Stimulated activated CD4-positive, alpha-beta T cell treated with anti-CD3 and anti-CD28 coated beads, Interleukin-4, amount 100 ng/mL, for 48 hours (primary cell): Measurements from ENCODE around the gene DECR2.
A peak's percentile ranks its signal among the peaks of the same experiment; 100 is the strongest.
"Not testable (repeated sequence)": the region's sequence is repeated elsewhere in the genome, so short reads cannot be mapped to it uniquely, and the experiment has no call there.

Source experiments
- DNase-seq, 2 donors: peaks; one replicate each; pipeline ENCODE4 v3.0.0-alpha.2; 2020; ENCODE audit warnings: low read depth in 2 of 2

The DECR2 gene

DNA sequence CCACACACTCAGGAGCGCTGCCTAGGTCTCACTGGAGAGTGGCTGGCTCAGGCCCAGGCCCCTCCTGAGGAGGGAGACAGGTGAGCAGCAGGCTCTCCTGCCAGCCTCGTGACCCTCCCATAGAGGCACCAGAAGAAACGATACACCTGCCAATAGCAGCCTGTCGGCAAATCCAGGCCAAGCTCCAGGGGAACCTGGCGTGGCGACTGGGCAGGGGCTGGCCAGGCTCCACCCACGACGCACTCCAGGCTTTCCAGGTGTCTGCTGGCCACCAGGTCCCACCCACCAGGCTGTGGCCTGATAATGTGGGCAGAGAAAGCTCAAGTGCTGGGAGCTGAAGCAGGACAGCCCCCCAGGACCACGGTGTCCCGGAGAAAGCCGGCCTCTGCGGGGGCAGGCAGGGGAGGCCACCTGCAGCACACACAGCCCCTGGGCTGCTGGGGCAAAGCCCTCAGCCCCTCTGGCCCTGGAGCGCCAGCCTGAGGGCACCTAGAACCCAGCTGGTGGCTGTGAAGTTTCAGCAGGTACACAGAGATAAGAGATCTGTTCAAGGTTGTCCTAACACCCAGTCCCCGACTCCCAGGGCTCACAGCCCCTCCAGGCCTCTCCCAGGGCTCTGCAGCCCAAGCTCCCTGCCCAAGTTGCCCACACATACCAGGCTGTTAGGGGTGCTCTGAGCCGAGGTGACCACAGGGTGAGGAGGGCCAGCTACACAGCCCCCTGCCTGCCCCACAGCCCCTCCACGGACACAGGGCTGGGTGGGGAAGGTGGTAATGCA lies 22.3 kb upstream of the DECR2 start:
- DNase-seq, result no peak

DNA sequence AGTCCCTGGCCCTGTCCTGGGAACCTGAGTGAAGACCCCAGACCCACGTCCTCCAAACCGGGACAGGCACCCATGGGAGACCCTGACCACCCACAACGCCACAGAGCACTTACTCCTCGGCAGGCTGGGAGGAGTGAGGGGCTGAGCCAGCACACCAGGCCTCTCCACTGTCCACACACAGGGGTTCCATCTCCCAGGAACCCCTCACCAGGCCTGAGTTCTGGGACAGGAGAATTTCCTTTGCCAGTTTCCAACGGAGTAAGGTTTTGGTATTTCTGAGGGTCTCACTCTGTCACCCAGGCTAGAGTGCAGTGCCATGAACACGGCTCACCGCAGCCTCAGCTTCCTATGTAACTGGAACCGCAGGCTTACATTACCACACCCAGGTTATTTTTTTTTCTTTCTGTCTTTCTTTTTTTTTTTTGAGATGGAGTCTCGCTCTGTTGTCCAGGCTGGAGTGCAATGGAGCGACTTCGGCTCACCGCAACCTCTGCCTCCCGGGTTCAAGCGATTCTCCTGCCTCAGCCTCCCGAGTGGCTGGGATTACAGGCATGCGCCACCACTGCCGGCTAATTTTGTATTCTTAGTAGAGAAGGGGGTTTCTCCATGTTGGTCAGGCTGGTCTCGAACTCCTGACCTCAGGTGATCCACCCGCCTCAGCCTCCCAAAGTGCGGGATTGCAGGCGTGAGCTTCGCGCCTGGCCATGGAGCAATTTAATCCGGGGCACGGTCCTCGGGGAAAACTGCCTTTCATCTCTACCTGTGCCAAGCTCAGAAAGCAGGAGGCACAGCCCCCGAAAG lies 21.5 kb upstream of the DECR2 start:
- DNase-seq, result no peak

DNA sequence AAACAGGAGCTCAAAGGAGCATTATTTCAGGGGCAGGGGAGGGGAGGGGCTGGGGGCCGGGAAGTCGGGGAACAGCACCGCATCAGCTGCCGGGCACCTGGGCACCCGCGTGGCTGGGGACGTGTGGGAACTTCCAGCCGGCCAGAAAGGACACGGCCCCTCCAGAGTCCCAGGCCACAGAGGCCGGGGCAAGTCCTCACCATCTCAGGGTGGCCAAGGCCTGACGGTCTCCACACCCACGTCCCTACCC lies 21.0 kb upstream of the DECR2 start:
- no peak for DNase-seq

GRCh38 chr16:381012-381788 lies 20.5 kb upstream of the DECR2 start:
- no peak for DNase-seq

DNA sequence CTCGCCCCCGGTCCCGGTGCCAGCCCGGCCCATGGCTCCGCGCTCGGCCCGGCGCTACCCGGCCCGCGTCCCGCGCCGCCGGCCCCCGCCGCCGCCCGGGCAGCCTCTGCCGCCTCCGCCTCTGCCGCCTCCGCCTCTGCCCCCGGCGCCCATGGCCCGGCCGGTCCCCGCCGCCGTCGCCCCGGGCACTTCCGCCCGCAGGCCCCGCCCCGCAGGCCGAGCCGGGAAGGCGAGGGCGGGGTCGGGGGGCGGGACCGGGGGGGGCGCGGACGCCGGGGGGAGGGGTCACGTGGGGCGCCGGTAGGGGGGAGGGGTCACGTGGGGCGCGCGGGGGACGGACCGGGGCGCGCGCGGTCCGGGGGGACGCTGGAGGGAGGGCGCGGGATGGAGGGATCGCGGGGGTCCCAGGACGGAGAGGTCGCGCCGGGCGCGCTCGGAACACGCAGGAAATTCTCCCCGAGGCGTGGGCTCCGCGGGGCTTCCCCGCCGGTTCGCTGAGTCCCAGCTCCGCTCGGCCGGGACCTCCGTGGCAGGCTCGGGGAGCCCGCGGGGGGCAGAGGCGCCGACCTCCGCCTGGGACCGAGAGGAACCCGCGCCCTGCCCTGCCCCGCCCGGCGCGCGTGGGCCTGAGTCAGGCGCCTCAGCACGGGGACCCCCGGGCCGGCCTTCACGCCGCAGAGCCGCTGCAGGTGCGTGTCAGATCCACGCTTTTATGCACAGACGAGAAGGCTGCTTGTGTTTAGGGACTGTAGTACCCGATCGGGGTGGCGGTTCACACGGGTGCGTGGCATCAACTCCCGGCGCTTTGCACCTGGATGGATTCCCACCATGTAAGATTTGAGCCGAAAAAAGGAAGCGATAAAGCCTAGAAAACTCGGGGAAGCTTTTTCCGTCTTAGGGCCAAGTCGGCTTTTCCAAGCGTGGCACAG lies 19.6 kb upstream of the DECR2 start, which contains the start of gene PGAP6:
Gene PGAP6, minus strand, starts transcription at position 190 of the 929 bp plus-strand sequence. Its CDS starts 157 bp downstream, at position 33.
- DNase-seq, result peak in 1 of 2 donors; percentile 62

DNA sequence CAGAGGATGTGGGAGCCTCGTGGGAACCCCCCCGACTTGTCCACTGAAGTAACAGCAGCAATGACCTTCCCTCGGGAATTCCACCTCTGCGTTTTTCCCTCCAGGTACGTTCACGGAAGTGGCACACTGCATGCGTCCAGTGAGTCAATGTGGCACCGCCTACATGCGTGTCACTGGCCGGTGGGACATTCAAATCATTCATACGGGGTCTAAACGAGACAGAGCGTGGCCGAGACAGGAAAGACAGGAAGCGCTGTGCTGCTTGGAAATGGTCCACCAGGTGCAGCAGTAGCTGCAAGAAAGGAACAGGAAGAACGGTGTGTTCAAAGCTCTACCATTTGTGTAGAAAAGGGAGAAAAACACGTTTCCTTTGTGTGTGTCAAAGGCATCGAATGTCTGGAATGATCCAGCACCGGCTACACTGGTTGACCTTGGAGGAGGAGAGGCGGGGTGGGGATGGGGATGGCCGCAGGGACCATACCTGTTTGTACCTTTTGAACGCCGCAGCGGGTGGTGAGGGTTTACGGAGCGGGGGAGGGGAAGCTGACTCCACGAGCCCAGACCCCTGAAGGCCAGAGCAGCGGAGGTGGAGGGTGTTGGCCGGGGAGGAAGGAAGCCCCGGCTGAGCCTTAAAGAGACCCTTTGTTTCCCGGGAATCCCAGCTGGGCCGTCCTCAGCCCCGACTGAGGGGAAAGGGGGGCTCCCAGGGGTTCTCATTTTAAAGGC lies 18.2 kb upstream of the DECR2 start:
- no peak for DNase-seq

GRCh38 chr16:386641-387156 lies 15.0 kb upstream of the DECR2 start:
- DNase-seq, result no peak

DNA sequence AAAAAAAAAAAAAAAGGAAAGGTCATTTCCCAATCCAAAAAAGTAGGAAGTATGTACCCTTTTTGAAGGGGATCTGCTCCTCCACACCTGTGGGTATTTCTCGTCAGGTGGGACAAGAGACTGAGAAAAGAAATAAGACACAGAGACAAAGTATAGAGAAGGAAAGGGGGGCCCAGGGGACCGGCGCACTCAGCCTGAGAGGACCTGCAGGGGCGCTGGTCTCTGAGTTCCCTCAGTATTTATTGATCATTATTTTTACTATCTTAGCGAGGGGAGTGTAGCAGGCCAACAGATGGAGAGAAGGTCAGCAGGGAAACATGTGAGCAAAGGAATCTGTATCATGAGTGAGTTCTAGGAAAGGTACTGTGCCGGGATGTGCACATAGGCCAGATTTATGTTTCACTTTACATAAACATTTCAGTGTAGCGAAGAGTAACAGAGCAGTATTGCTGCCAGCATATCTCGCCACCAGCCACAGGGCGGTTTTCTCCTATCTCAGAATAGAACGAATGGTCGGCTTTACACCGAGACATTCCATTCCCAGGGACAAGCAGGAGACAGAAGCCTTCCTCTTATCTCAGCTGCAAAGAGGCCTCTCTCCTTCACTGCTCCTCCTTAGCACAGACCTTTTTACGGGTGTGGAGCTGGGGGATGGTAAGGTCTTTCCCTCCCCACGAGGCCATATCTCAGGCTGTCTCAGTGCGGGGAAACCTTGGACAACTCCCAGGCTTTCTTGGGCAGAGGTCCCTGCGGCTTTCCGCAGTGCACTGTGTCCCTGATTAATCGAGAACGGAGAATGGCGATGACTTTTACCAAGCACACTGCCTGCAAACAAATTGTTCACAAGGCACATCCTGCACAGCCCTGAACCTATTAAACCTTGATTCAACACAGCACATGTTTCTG lies 13.7 kb upstream of the DECR2 start:
- DNase-seq, result not testable (repeated sequence)

GRCh38 chr16:389352-389751 lies 12.3 kb upstream of the DECR2 start:
- DNase-seq, result no peak

GRCh38 chr16:391885-392335 lies 9.8 kb upstream of the DECR2 start:
- peak; percentile 73 to 76 for DNase-seq

- DNase-seq, result no peak
These were observed 9.1 kb upstream of the DECR2 start for GRCh38 chr16:392450-393030.

- no peak for DNase-seq
These were observed 5.5 kb upstream of the DECR2 start for GRCh38 chr16:396199-396598.

DNA sequence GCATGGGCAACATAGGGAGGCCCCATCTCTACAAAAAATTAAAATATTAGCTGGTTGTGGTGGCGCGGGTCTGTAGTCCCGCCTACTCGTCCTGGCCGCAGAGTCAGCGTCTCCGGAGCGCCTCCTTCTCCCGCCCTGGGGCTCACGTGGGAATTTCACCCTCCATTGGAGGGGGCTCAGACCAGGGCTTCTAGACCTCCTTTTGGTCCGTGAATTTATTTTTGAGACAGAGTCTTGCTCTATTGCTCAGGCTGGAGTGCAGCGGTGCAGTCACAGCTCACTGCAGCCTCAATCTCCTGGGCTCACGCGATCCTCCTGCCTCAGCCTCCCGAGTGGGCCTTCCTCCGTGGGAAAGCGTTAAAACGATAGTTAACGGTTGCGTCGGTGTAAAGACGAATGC lies 5.1 kb upstream of the DECR2 start:
- DNase-seq, result no peak

- no peak for DNase-seq
These were observed 4.5 kb upstream of the DECR2 start, which contains the start of gene NME4 for GRCh38 chr16:397135-397661. TSS of gene NME4 (plus strand) at chr16:397199. CDS start at chr16:397223, 24 bp downstream.

DNA sequence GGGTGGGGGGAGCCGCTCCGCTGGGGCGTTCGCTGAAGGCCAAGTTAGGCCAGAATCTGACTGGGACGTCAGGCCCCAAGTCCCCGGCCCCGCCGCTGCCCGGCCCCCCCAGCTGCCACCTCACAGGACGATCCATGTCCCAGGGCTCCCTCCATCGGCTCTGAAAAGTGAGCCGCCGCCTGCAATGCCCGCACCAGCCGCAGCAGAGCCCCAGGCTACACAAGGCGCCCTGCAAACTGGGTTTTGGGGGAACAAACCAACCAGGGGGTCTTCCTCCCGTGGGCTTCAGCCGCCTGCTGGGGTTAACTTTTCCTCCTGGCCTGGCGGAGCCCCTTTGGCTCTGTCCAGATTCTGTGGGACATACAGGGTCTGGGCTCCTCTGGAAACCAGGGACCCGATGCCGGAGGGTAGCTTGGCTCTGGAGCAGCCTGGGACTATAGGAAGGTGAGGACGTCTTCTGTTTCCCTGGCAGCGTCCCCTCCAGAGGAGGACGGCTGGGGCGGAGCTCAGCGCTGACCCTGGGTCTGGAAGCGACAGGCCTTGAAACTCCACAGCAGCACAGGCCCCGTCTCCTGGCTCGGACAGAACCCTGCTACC lies 3.9 kb upstream of the DECR2 start:
- DNase-seq, result no peak

GRCh38 chr16:398561-399339 lies 2.9 kb upstream of the DECR2 start:
- DNase-seq, result no peak

- DNase-seq, result no peak
These were observed 2.2 kb upstream of the DECR2 start for GRCh38 chr16:399340-400019.
